WTC11 (cell line): ENCODE results near the gene ENTPD6.

Source experiments
- NR2C2 ChIP-seq: sonication (generic); formaldehyde crosslinking; IDR thresholded peaks from 2 replicates; pipeline ENCODE4 v1.8.0; 2022; ENCODE audit warnings: mild to moderate bottlenecking, missing genetic modification reagents
- SMAD3 ChIP-seq: sonication (generic); formaldehyde crosslinking; IDR thresholded peaks from 2 replicates; pipeline ENCODE4 v1.8.0; 2022; ENCODE audit warnings: missing genetic modification reagents, mild to moderate bottlenecking, borderline replicate concordance
- TF ChIP-seq, protein P1 (sequence below): fragments of 250-450 bp; sonication (Bioruptor Pico); IDR thresholded peaks from 2 replicates; pipeline ENCODE4 v1.8.0; 2021; ENCODE audit warnings: mild to moderate bottlenecking
- TF ChIP-seq, protein P2 (sequence below): fragments of 200-600 bp; IDR thresholded peaks from 2 replicates; pipeline ENCODE4 v1.8.0; 2022; ENCODE audit warnings: antibody characterized with exemption
- TF ChIP-seq, protein P3 (sequence below): sonication (generic); formaldehyde crosslinking; conservative IDR thresholded peaks from 2 replicates; pipeline ENCODE4 v1.8.1; 2023; ENCODE audit warnings: mild to moderate bottlenecking, low read depth, missing genetic modification reagents, moderate library complexity
- TF ChIP-seq, protein P4 (sequence below): sonication (generic); formaldehyde crosslinking; IDR thresholded peaks from 2 replicates; pipeline ENCODE4 v1.8.0; 2022; ENCODE audit warnings: mild to moderate bottlenecking, missing genetic modification reagents
- TF ChIP-seq, protein P5 (sequence below): sonication (generic); formaldehyde crosslinking; IDR thresholded peaks from 2 replicates; pipeline ENCODE4 v1.8.0; 2022; ENCODE audit warnings: mild to moderate bottlenecking, missing genetic modification reagents

DNA sequence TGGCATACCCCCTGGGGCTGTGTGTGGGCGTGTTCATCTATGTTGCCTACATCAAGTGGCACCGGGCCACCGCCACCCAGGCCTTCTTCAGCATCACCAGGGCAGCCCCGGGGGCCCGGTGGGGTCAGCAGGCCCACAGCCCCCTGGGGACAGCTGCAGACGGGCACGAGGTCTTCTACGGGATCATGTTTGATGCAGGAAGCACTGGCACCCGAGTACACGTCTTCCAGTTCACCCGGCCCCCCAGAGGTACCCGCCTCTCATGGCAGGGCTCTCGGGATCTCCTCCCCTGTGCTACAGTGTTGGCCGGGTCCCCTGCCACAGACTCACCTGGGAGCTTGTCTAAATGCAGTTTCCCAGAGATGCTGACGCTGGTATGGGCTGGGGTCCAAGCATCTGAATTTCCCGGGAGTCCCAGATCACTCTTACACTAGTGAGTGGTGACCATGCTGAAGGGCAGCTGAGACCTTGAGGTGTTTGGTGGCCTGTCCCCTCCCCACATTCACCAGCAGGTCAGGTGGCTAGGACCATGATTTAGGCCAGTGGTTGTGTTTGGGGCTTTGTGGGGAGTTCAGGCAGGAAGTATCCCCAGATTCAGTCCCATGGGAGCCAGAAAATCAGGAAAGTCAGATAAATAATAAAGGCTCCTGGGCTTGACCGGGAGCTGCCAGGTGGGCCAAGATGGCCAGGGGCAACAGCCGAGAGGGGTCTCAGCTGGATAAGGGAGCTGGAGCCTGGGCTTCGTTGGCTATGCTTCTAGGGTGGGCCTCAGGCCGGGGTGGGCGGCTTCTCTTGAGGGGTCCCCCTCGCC is 11.8 kb downstream of the ENTPD6 start:
- TF ChIP-seq, protein P1, sequence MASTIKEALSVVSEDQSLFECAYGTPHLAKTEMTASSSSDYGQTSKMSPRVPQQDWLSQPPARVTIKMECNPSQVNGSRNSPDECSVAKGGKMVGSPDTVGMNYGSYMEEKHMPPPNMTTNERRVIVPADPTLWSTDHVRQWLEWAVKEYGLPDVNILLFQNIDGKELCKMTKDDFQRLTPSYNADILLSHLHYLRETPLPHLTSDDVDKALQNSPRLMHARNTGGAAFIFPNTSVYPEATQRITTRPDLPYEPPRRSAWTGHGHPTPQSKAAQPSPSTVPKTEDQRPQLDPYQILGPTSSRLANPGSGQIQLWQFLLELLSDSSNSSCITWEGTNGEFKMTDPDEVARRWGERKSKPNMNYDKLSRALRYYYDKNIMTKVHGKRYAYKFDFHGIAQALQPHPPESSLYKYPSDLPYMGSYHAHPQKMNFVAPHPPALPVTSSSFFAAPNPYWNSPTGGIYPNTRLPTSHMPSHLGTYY (CRISPR knock-in tag): no peak
- TF ChIP-seq, protein P2, sequence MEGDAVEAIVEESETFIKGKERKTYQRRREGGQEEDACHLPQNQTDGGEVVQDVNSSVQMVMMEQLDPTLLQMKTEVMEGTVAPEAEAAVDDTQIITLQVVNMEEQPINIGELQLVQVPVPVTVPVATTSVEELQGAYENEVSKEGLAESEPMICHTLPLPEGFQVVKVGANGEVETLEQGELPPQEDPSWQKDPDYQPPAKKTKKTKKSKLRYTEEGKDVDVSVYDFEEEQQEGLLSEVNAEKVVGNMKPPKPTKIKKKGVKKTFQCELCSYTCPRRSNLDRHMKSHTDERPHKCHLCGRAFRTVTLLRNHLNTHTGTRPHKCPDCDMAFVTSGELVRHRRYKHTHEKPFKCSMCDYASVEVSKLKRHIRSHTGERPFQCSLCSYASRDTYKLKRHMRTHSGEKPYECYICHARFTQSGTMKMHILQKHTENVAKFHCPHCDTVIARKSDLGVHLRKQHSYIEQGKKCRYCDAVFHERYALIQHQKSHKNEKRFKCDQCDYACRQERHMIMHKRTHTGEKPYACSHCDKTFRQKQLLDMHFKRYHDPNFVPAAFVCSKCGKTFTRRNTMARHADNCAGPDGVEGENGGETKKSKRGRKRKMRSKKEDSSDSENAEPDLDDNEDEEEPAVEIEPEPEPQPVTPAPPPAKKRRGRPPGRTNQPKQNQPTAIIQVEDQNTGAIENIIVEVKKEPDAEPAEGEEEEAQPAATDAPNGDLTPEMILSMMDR: no peak
- TF ChIP-seq, protein P3, sequence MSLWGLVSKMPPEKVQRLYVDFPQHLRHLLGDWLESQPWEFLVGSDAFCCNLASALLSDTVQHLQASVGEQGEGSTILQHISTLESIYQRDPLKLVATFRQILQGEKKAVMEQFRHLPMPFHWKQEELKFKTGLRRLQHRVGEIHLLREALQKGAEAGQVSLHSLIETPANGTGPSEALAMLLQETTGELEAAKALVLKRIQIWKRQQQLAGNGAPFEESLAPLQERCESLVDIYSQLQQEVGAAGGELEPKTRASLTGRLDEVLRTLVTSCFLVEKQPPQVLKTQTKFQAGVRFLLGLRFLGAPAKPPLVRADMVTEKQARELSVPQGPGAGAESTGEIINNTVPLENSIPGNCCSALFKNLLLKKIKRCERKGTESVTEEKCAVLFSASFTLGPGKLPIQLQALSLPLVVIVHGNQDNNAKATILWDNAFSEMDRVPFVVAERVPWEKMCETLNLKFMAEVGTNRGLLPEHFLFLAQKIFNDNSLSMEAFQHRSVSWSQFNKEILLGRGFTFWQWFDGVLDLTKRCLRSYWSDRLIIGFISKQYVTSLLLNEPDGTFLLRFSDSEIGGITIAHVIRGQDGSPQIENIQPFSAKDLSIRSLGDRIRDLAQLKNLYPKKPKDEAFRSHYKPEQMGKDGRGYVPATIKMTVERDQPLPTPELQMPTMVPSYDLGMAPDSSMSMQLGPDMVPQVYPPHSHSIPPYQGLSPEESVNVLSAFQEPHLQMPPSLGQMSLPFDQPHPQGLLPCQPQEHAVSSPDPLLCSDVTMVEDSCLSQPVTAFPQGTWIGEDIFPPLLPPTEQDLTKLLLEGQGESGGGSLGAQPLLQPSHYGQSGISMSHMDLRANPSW (CRISPR knock-in tag): no peak
- TF ChIP-seq, protein P4, sequence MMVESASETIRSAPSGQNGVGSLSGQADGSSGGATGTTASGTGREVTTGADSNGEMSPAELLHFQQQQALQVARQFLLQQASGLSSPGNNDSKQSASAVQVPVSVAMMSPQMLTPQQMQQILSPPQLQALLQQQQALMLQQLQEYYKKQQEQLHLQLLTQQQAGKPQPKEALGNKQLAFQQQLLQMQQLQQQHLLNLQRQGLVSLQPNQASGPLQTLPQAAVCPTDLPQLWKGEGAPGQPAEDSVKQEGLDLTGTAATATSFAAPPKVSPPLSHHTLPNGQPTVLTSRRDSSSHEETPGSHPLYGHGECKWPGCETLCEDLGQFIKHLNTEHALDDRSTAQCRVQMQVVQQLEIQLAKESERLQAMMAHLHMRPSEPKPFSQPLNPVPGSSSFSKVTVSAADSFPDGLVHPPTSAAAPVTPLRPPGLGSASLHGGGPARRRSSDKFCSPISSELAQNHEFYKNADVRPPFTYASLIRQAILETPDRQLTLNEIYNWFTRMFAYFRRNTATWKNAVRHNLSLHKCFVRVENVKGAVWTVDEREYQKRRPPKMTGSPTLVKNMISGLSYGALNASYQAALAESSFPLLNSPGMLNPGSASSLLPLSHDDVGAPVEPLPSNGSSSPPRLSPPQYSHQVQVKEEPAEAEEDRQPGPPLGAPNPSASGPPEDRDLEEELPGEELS (CRISPR knock-in tag): no peak
- TF ChIP-seq NR2C2 (no peak), SMAD3 (CRISPR knock-in tag) (no peak)
- TF ChIP-seq, protein P5, sequence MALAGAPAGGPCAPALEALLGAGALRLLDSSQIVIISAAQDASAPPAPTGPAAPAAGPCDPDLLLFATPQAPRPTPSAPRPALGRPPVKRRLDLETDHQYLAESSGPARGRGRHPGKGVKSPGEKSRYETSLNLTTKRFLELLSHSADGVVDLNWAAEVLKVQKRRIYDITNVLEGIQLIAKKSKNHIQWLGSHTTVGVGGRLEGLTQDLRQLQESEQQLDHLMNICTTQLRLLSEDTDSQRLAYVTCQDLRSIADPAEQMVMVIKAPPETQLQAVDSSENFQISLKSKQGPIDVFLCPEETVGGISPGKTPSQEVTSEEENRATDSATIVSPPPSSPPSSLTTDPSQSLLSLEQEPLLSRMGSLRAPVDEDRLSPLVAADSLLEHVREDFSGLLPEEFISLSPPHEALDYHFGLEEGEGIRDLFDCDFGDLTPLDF: no peak
